Inferior parietal cortex (tissue), 1 donor: Measurements from ENCODE around the gene IFITM10.

Experiments used
- DNase-seq: peaks from one replicate; pipeline ENCODE4 v3.0.0-alpha.2; 2016; ENCODE audit errors: extremely low spot score

The IFITM10 gene

DNA sequence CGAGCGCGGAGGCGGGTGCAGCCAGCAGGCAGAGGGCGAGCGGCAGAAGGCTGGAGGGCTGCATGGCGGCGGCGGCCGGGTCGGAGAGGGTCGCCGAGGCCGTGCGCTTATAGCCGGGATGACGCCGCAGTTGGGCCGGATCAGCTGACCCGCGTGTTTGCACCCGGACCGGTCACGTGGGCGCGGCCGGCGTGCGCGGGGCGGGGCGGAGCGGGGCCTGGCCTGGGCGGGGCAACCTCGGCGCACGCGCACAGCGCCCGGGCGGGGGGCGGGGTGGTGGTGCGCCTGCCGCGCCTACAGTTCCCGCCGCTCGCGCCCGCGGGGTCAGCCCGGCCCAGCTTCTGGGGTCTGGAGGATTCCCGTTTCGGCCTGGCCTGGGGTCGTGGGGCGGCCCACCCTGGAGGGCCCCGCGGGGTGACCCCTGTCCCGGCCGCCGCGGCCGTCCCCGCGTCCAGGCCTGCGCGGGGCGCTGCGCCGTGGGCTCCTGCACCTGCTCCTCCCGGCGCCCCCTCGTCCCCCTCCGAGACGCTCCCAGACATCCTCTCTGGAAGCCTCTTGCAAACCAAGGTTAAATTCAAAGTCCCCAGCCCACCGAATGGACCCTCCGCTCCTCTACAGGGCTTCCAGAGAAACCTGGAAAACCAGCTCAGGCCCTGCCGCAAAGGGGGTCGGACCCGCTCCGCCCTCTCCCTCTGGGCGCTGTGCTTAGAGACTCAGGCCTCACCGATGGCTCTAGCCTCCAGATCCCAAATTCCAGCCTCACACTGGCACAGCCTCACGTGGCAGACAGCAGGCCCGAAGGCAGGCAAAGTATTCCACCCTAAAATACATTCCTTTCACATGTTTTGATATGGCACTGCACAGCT is 13.6 kb upstream of the IFITM10 start, which contains the start of gene CTSD:
Gene CTSD (minus strand): TSS at position 132 of the 866 bp plus-strand sequence. CDS start 68 bp downstream, at position 64.
- DNase-seq, result peak; percentile 81

DNA sequence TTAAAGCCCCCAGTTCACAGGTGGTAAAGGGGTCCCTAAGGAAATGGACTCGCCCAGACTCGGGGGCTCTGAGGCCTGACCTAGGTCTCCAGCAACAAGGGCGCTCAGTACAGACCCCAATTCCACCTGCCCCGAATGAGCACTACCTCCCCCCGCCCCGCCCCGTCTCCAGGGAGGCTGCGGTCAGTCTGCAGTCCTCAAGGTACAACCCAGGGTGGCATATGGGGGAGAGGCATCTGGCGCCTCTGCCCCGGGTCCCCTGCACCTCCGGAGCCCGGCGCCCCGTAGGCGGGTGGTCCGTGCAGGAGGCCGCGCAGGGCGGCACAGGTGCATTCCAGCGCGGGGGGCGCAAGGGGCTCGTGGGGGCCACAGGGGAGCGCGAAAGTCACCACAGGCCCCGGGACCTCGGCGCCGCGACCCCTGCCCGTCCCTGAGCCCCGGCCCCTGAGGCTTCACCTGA is 13.0 kb upstream of the IFITM10 start:
- DNase-seq, result no peak

- DNase-seq, result no peak
Observed at GRCh38 chr11:1762537-1763302, 12.3 kb upstream of the IFITM10 start.

DNA sequence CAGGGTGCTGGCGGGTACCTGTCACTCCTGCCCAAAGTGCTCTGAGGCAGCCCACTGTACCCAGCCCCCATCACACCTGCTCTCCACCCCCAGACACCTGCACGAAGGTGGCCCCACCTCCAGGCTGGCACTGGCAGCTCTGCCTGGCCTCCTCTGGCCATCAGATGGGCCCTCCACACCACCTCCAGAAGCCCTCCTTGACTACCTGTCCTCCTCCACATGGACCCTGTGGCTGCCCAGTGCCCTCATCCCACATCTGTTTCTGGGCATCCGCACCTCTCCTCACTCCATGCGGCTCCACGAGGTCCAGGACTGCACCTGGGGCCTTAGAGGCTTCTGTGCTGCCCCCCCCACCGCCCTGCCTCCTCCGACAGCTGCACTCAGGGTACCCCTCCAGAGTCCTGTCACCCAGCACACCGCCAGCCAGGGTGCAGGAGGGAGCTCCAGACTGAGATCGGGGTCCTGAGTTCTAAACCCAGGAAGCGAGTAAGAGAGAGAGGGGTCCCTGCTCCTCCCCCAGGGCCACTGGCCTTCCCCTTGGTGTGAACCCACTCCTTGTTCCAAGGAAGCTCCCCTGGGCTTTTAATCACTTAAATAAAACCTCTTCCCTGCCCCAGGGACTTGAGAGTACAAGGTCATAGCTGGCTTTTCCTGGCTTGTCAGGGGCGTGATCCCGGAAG is 11.6 kb upstream of the IFITM10 start:
- DNase-seq, result no peak

DNA sequence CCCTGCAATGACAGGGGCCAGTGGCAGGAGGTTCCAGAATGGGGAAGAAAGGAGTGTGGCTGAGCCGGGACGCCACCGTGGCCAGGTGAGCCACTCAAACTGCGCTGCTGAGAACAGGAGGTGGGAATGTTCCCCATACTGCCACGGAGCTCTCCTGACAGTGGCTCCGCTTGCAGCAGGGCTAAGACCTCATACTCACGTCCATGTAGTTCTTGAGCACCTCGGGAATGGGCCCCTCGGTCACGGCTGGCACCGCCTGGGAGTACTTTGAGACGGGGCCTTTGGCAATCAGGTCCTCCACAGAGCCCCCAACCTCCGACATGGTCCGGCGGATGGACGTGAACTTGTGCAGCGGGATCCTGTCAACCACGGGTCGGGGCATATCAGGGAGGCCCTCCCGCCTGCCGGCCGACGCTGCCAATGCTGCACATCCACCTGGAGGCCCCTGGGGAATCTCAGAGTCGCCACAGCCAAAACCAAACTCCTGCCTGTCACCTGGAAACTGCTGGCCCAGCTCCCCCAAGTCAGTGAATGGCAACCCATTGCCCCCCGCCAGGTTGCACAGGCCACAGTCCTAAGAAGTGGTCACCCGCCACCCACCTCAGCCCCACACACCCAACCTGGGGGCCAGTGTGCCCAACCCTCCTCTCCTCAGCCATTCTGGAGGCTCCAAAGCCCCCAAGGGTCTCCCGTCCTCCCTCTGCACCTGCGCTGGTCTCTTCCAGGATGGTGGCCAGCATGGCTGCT is 10.9 kb upstream of the IFITM10 start:
- DNase-seq, result no peak

- DNase-seq, result peak; percentile 77
Observed at GRCh38 chr11:1760351-1761109, 10.1 kb upstream of the IFITM10 start.

GRCh38 chr11:1759851-1760220 is 9.4 kb upstream of the IFITM10 start:
- DNase-seq, result no peak

DNA sequence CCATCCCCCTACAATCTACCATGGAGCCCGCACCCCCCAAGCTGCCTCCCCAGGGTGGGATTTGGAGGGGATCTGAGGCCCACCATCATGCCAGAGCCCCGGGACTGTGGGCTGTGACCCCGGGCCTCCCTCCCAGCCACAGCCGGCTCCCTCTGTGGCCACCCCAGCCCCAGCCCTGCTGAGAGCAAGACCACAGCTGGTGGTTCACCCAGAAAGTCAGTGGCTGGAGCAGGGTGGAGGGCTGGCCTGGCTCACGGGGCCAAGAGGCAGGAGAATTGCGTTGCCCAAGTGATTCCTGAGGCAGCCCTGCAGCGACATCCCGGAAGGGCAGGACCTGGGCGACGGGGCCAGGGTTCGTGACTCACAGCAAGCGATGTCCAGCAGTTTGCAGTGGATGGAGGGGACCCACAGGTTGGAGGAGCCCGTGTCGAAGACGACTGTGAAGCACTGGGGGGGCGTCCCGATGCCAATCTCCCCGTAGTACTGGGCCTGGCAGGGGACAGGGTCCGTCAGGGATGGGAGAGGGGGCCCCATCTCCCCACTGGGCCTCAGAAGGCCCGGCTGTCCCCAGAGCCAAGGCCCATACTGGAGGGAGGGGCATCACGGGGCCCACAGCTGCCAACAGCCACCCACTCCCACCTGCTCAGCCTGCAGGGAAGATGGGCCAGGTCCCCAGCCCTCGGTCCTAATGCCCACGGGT is 8.9 kb upstream of the IFITM10 start:
- no peak for DNase-seq

DNA sequence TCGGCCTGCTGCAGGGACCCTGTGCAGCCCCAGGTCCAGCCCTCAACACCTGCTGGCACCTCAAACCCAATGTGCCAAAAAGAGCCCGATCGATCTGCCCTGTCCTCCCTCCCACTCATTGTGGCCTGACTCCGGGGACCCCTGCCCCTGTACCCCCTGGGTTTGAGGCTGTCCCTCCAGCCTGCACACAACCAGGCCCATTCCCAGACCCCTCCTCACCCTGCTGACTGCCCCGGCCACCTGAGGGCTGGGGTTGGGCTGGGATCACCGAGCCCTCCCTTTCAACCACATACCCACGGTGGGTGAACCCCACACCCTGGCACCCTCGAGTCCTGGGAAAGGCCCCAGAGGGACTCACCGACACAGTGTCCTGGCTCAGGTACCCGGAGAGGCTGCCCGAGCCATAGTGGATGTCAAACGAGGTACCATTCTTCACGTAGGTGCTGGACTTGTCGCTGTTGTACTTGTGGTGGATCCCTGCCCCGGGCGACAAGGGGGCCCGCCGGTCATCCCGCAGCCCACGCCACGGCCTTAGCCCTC is 8.3 kb upstream of the IFITM10 start:
- no peak for DNase-seq

GRCh38 chr11:1757861-1758610 is 7.6 kb upstream of the IFITM10 start:
- DNase-seq, result no peak

GRCh38 chr11:1756791-1757771 is 6.7 kb upstream of the IFITM10 start:
- DNase-seq, result no peak

GRCh38 chr11:1755692-1756561 is 5.5 kb upstream of the IFITM10 start:
- no peak for DNase-seq

- DNase-seq, result no peak
Observed at GRCh38 chr11:1755344-1755691, 4.9 kb upstream of the IFITM10 start.

DNA sequence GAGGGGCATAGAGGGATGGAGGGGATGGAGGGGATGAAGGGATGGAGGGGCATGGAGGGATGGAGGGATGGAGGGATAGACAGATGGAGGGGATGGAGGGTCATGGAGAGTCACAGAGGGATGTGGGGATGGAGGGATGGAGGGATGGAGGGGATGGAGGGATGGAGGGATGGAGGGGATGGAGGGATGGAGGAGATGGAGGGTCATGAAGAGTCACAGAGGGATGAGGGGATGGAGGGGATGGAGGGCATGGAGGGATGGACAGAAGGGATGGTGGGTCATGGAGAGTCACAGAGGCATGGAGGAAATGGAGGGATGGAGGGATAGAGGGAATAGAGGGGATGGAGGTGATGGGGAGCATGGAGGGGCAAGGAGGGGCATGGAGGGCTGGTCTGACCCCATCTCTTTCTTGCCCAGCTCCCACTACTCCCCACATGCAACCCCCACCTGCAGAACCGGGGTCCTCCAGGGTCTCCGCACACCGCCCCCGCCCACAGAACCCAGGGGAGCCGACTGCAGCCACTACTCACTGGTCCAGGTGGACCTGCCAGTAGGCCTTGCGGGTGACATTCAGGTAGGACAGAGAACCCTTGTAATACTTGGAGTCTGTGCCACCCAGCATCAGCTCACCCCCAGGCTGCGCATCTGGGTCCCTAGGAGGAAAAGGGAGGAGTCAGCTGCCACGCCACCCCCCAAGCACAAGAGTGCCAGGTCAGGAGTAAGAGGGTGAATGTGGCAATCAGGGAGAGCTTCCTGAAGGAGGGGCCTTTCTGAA is 4.2 kb upstream of the IFITM10 start:
- DNase-seq, result no peak

GRCh38 chr11:1753929-1754305 is 3.5 kb upstream of the IFITM10 start:
- DNase-seq, result no peak

DNA sequence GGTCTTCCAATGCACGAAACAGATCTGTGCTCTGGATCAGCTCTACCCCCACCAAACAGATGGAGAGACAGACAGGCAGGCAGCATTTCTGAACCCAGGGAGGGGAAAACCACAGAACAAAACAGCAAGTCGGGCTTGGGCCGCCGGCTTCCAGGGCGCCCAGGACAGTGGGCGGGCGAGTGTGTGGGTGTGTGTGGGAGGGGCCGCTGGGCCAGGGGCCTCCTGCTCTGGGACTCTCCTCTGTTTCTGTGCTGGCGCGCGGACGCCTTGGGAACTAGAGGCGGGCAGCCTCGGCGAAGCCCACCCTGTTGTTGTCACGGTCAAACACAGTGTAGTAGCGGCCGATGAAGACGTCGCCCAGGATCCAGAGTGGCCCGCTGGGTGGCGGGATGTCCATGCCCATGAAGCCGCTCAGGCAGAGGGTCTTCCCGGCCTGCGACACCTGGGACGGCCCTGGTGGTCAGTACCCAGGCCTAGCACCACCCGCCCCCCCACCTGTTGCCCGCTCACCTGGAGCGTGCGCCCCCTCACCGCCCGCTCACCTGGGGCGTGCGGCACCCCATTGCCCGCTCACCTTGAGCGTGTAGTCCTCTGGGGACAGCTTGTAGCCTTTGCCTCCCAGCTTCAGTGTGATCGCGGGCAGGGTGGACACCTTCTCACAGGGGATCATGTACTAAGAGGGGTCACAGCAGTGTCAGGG is 3.0 kb upstream of the IFITM10 start:
- DNase-seq, result no peak
